RWPE1 (cell line): ENCODE results near the gene OST4.

ENCODE experiments used
- CTCF ChIA-PET: fragments of 350-600 bp; sonication (Branson Sonifier 250); formaldehyde crosslinking; extraction: SDS; loops from one replicate; lab custom pipeline; 2021; lab: Yijun Ruan, JAX
- POLR2A ChIA-PET: fragments of 400-600 bp; formaldehyde crosslinking; extraction: SDS; loops from one replicate; lab custom pipeline; 2020; ENCODE audit warnings: antibody characterized with exemption; ENCODE audit not compliant: low non-redundant PET; lab: Yijun Ruan, JAX
- DNase-seq: peaks from one replicate; pipeline ENCODE4 v3.0.0; 2012; ENCODE audit warnings: low spot score
- H3K27ac ChIP-seq: fragments of 450-650 bp; 2 replicates; pipeline ENCODE4 v1.5.1; 2017
- CTCF ChIP-seq: fragments of 450-650 bp; conservative IDR thresholded peaks from 2 replicates; pipeline ENCODE4 v1.5.1; 2017; ENCODE audit warnings: low read depth, mild to moderate bottlenecking

The OST4 gene

GRCh38 chr2:27069961-27070618 lies 1.4 kb downstream of the OST4 start:
- no peak overlapping the region for H3K27ac ChIP-seq
- TF ChIP-seq CTCF, result no peak
- ChIA-PET CTCF (no interaction called here), POLR2A (interaction anchor here (0.5 to 0.6 kb wide), 2 partner anchors 9 to 13 kb away, joined by 3 to 4 read pairs; no protein-coding TSS in a partner anchor)
- no peak for DNase-seq

- ChIA-PET CTCF (no interaction called here), POLR2A (interaction anchor here (0.5 to 0.8 kb wide), 2 partner anchors 9 to 32 kb away, joined by 3 to 4 read pairs; no protein-coding TSS in a partner anchor)
- DNase-seq, result no peak
- H3K27ac ChIP-seq, result no peak overlapping the region
- TF ChIP-seq CTCF, result no peak
Observed at GRCh38 chr2:27069436-27069835, 2.0 kb downstream of the OST4 start.

- no peak for TF ChIP-seq CTCF
- ChIA-PET POLR2A (interaction anchor here (1.7 kb wide), 1 partner anchor 12 kb away, joined by 3 read pairs; no protein-coding TSS in a partner anchor), CTCF (interaction anchor here (0.6 kb wide), 1 partner anchor 8 kb away, joined by 5 read pairs; no protein-coding TSS in a partner anchor)
- no peak overlapping the region for H3K27ac ChIP-seq
- no peak for DNase-seq
Observed at GRCh38 chr2:27067385-27067784, 4.1 kb downstream of the OST4 start.

GRCh38 chr2:27065128-27065527 lies 6.3 kb downstream of the OST4 start:
- POLR2A ChIA-PET, result no interaction called here
- CTCF ChIA-PET, result no interaction called here
- DNase-seq, result no peak
- no peak overlapping the region for H3K27ac ChIP-seq
- TF ChIP-seq CTCF, result no peak

- POLR2A ChIA-PET, result no interaction called here
- no peak overlapping the region for H3K27ac ChIP-seq
- no peak for TF ChIP-seq CTCF
- DNase-seq, result no peak
- CTCF ChIA-PET, result interaction anchor here (0.6 kb wide), 1 partner anchor 25 kb away, joined by 3 read pairs; no protein-coding TSS in a partner anchor
Observed at GRCh38 chr2:27060323-27060722, 11.1 kb downstream of the OST4 start.

- peak overlapping the region; percentile 26 for H3K27ac ChIP-seq
- ChIA-PET POLR2A (no interaction called here), CTCF (interaction anchor here (0.6 kb wide), 1 partner anchor 26 kb away, joined by 3 read pairs; no protein-coding TSS in a partner anchor)
- DNase-seq, result no peak
- TF ChIP-seq CTCF, result no peak
Observed at GRCh38 chr2:27059141-27059820, 12.2 kb downstream of the OST4 start.
